Measurements from ENCODE around the gene PAK6. TPM values are rescaled to one million over a fixed set of nuclear protein-coding genes. Genes with fewer than 3 reads are reported as not detected.

PAK6 gene
- total RNA-seq: not detected

DNA sequence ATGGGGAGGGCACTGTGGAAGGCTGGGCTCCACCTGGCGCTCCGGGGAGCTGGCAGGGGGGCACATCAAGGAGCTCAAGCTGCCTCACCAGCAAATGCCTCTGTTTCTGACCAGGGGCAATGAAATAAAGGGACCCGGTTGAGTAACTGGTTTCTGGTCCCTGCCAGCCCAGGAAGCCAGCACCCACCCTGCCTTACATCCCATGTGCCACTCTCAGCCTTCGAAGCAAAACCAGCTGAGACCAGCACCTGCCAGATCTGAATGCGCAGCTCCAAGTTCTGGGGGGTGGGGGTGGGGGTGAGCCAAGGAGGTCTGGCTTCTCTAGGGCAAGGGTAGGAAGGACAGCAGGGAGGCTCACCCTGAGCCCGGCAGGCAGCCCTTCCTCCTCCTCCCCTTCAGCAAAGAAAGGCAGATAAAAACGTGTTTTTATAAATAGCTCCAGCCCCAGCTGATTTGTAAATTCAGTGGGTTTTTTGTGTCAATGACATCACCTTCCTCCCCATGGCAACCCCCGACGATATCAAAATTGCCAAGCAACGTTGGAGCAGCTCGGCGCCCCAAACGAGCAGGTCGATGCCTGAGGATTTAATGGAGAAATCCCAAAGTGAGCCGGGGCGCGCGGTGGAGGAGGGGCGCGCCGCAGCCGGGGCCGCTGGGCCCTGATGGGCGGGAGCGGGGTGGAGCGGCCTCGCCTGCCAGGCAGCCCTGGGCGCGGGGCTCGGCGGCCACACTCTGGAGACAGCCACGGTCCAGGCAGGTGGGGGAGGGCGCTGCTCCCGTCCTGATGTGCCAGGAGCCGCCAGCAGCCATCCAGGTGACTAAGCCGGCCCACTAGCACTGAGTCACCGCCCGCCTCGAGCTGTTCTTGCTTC is at the start of gene PAK6:
PAK6 (plus strand) TSS at position 532 of the 872 bp plus-strand sequence. CDS start 25,723 bp downstream, outside the sequence.
- H3K4me1 ChIP-seq: peaks cover 0 to 2% of the 10 kb centered on the region in 2 donors
- no peak within 1 kb of the TSS for H3K27ac ChIP-seq
- H3K27me3 ChIP-seq: no peaks in the 10 kb centered on the region
- H3K36me3 ChIP-seq: no peaks in the 10 kb centered on the region
- intact Hi-C loops (cut with DNase I): no loop called here
- H3K4me3 ChIP-seq: peak within 1 kb of the TSS; percentile 60 to 61
- peak in 1 of 2 donors; percentile 57 for DNase-seq (ENCODE audit: low spot score in 2 of 2)
- H3K9me3 ChIP-seq: no peaks in the 10 kb centered on the region
- no peak for TF ChIP-seq CTCF (IDR thresholded peaks at IDR 0.05)

DNA sequence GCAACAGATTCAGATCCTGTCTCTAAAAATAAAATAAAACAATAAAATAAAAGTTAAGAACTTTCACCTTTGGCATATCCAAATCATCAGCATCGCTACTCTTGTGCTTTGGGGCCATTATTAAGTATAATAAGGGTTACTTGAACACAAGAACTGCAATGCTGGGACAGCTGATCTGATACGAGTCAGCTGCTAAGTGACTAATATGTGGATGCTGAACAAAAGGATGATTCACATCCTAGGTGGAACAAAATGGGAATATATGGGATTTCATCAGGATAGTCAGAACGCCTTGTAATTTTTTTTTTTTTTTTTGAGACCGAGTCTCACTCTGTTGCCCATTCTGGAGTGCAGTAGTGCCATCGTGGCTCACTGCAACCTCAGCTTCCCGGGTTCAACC is 48.3 kb upstream of the PAK6 start:
- Histone ChIP-seq H3K4me3 (no peak overlapping the region), H3K36me3 (no peaks in the 10 kb centered on the region), H3K27me3 (no peaks in the 10 kb centered on the region), H3K4me1 (no peaks in the 10 kb centered on the region), H3K27ac (no peak overlapping the region), H3K9me3 (no peaks in the 10 kb centered on the region)
- intact Hi-C loops (cut with DNase I): no loop called here
- DNase-seq (ENCODE audit: low spot score in 2 of 2): no peak
- no peak for TF ChIP-seq CTCF (IDR thresholded peaks at IDR 0.05)

DNA sequence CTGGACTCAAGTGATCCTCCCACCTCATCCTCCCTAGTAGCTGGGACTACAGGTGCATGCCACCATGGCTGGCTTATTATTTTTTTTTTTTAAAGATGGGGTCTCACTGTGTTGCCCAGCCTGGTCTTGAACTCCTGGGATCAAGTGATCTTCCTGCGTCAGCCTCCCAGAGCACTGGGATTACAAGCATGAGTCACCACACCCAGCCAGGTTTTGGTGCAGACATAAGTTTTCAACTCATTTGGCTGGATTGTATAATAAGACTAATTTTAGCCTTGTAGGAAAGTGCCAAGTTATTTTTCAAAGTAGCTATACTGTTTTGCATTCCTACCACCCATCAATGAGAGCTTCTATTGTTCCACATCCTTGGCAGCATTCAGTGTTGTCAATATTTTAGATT is 45.9 kb upstream of the PAK6 start:
- no peak overlapping the region for H3K27ac ChIP-seq
- H3K4me1 ChIP-seq: no peaks in the 10 kb centered on the region
- no peaks in the 10 kb centered on the region for H3K36me3 ChIP-seq
- no peaks in the 10 kb centered on the region for H3K9me3 ChIP-seq
- no peak overlapping the region for H3K4me3 ChIP-seq
- intact Hi-C loops (cut with DNase I): no loop called here
- H3K27me3 ChIP-seq: no peaks in the 10 kb centered on the region
- DNase-seq (ENCODE audit: low spot score in 2 of 2): no peak
- TF ChIP-seq CTCF (IDR thresholded peaks at IDR 0.05): no peak

- Histone ChIP-seq H3K27ac (no peak overlapping the region), H3K36me3 (no peaks in the 10 kb centered on the region), H3K9me3 (no peaks in the 10 kb centered on the region), H3K4me1 (no peaks in the 10 kb centered on the region), H3K4me3 (no peak overlapping the region), H3K27me3 (no peaks in the 10 kb centered on the region)
- no peak for DNase-seq (ENCODE audit: low spot score in 2 of 2)
- intact Hi-C loops (cut with DNase I): no loop called here
- no peak for TF ChIP-seq CTCF (IDR thresholded peaks at IDR 0.05)
Observed at GRCh38 chr15:40197434-40197833, 41.4 kb upstream of the PAK6 start.

DNA sequence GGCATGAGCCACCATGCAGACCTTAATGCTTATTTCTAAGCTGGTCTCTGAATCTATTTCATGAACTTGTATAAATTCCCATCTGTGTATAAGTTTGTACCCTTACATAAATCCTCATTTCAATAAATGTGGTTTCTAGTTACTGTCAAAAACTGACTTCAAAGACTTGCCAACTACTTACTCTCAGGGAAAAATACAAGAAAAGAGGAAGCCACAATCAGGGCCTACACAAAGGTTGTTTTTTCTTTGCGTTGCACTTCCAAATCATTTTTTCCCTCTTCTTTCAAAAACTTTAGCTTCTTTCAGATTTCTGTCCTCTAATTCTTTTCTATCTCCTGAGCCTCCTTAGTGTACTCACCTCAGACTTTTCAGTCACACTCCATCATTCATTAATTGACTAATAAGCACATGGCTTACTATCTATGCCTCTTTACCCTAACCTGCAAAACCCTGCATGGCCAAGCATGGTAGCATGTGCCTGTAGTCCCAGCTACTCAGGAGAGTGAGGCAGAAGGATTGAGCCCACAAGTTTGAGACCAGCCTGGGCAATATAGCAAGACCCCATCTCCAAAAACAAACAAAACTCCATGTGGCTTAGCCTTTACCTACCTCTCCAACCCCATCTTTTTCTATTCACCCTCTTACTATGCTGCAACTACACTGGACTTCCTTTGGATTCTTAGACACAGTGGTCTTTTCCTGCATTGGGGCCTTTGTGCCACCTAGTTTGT is 40.3 kb upstream of the PAK6 start:
- H3K27me3 ChIP-seq: no peaks in the 10 kb centered on the region
- H3K27ac ChIP-seq: no peak overlapping the region
- DNase-seq (ENCODE audit: low spot score in 2 of 2): no peak
- no peak overlapping the region for H3K4me3 ChIP-seq
- intact Hi-C loops (cut with DNase I): no loop called here
- TF ChIP-seq CTCF (IDR thresholded peaks at IDR 0.05): no peak
- H3K9me3 ChIP-seq: no peaks in the 10 kb centered on the region
- no peaks in the 10 kb centered on the region for H3K36me3 ChIP-seq
- no peaks in the 10 kb centered on the region for H3K4me1 ChIP-seq

Measured in ascending aorta (tissue), 2 donors.